H1 (cell line): Measurements from ENCODE around the gene ZNF516. TPM values are rescaled to one million over a fixed set of nuclear protein-coding genes. Genes with fewer than 3 reads are reported as not detected.

Source experiments
- CTCF ChIA-PET: fragments of 300-600 bp; sonication (Branson Sonifier 250); formaldehyde crosslinking; loops from one replicate; lab custom pipeline; 2021; ENCODE audit not compliant: partially characterized antibody; lab: Charles Lee
- POLR2A ChIA-PET: fragments of 300-600 bp; sonication (Branson Sonifier 250); formaldehyde crosslinking; loops from one replicate; lab custom pipeline; 2021; ENCODE audit warnings: inconsistent platforms; ENCODE audit not compliant: partially characterized antibody; lab: Charles Lee
- DNase-seq, 2 experiments: peaks; one replicate each; pipeline versions ENCODE4 v3.0.0 to v3.0.0-alpha.2; 2010 to 2022; ENCODE audit warnings: low spot score in 2 of 2, low read depth in 1 of 2, mixed read lengths in 1 of 2
- FAIRE-seq: peaks from 2 replicates; lab custom pipeline; 2011; peaks lifted over from hg19 to GRCh38; lab: Jason Lieb, UNC
- H2AFZ ChIP-seq: 2 replicates; pipeline ENCODE4 v1.8.1; 2012; ENCODE audit warnings: low read length, inconsistent platforms
- H2AK5ac ChIP-seq: 2 replicates; pipeline ENCODE4 v1.6.1; 2013; ENCODE audit warnings: low read depth, low read length
- H2BK120ac ChIP-seq: replicated peaks from 2 replicates; pipeline ENCODE3; 2013; ENCODE audit warnings: low read depth, low read length, inconsistent platforms
- H2BK12ac ChIP-seq: 2 replicates; pipeline ENCODE4 v1.6.1; 2013; ENCODE audit warnings: low read depth, low read length
- H2BK15ac ChIP-seq: 2 replicates; pipeline ENCODE4 v1.6.1; 2013; ENCODE audit warnings: low read length
- H2BK20ac ChIP-seq: 2 replicates; pipeline ENCODE4 v1.6.1; 2013; ENCODE audit warnings: low read length
- H2BK5ac ChIP-seq: 2 replicates; pipeline ENCODE4 v1.6.1; 2013; ENCODE audit warnings: low read depth, low read length
- H3K14ac ChIP-seq: 2 replicates; pipeline ENCODE4 v1.6.1; 2013; ENCODE audit warnings: inconsistent platforms; ENCODE audit not compliant: insufficient read length
- H3K18ac ChIP-seq: 2 replicates; pipeline ENCODE4 v1.6.1; 2013; ENCODE audit warnings: low read length; ENCODE audit errors: extremely low read depth
- H3K23ac ChIP-seq: 2 replicates; pipeline ENCODE4 v1.6.1; 2013; ENCODE audit warnings: inconsistent platforms; ENCODE audit not compliant: insufficient read length
- H3K23me2 ChIP-seq: 2 replicates; pipeline ENCODE4 v1.6.1; 2013; ENCODE audit warnings: low read depth, low read length
- H3K27ac ChIP-seq: 2 replicates; pipeline ENCODE4 v1.6.1; 2011; ENCODE audit warnings: low read depth, low read length, inconsistent platforms
- H3K27me3 ChIP-seq, 4 experiments: replicated peaks in 1 of 4; 1 replicate in 1 of 4; 2 replicates in 3 of 4; pipeline versions ENCODE4 v1.6.1 to v1.8.1; 2011 to 2013; ENCODE audit warnings: low read length in 3 of 4, mild to moderate bottlenecking in 3 of 4, inconsistent platforms in 2 of 4, mixed read lengths in 2 of 4, moderate library complexity in 1 of 4; ENCODE audit not compliant: control insufficient read depth in 3 of 4, insufficient read depth in 3 of 4; ENCODE audit errors: extremely low read depth in 1 of 4
- H3K36me3 ChIP-seq, 4 experiments: 2 replicates each; pipeline versions ENCODE4 v1.6.1 to v1.8.1; 2011 to 2013; ENCODE audit warnings: mild to moderate bottlenecking in 4 of 4, low read length in 3 of 4, moderate library complexity in 2 of 4, control low read depth in 1 of 4, inconsistent platforms in 1 of 4; ENCODE audit not compliant: insufficient read depth in 4 of 4, control insufficient read depth in 2 of 4
- H3K4ac ChIP-seq: replicated peaks from 2 replicates; pipeline ENCODE3; 2013; ENCODE audit warnings: low read length, low read depth, mixed read lengths, inconsistent platforms; ENCODE audit not compliant: insufficient read length
- H3K4me1 ChIP-seq, 4 experiments: replicated peaks in 1 of 4; 1 replicate in 1 of 4; 2 replicates in 3 of 4; pipeline versions ENCODE4 v1.6.1 to v1.8.1; 2011 to 2013; ENCODE audit warnings: low read length in 3 of 4, inconsistent platforms in 2 of 4, mixed read lengths in 1 of 4; ENCODE audit not compliant: insufficient read depth in 4 of 4, control insufficient read depth in 3 of 4
- H3K4me2 ChIP-seq, 2 experiments: 2 replicates each; pipeline versions ENCODE4 v1.6.1 to v1.8.1; 2011 to 2013; ENCODE audit warnings: low read depth in 2 of 2, low read length in 2 of 2, control low read depth in 1 of 2, inconsistent platforms in 1 of 2, mild to moderate bottlenecking in 1 of 2; ENCODE audit not compliant: insufficient read depth in 1 of 2
- H3K4me3 ChIP-seq, 4 experiments: fragments of 200-600, 300-600 bp in 1 of 4; sonication (generic), shearing (Covaris generic), sonication (Bioruptor Twin) in 1 of 4; 2 replicates each; pipeline versions ENCODE4 v1.5.1 to v1.8.1; 2011 to 2016; ENCODE audit warnings: low read length in 4 of 4, low read depth in 3 of 4, control low read depth in 2 of 4, inconsistent platforms in 2 of 4, mild to moderate bottlenecking in 2 of 4, mixed read lengths in 1 of 4, moderate library complexity in 1 of 4; ENCODE audit not compliant: insufficient read depth in 2 of 4; ENCODE audit errors: extremely low read depth in 1 of 4
- H3K56ac ChIP-seq: replicated peaks from 2 replicates; pipeline ENCODE3; 2013; ENCODE audit warnings: low read depth, mild to moderate bottlenecking, mixed read lengths, low read length, inconsistent platforms; ENCODE audit not compliant: insufficient read length
- H3K79me1 ChIP-seq: 2 replicates; pipeline ENCODE4 v1.6.1; 2013; ENCODE audit warnings: low read depth, low read length, control low read depth
- H3K79me2 ChIP-seq, 2 experiments: 2 replicates each; pipeline versions ENCODE4 v1.6.1 to v1.8.1; 2012 to 2013; ENCODE audit warnings: low read length in 2 of 2, mild to moderate bottlenecking in 2 of 2, inconsistent platforms in 1 of 2; ENCODE audit not compliant: insufficient read depth in 2 of 2, control insufficient read depth in 1 of 2
- H3K9ac ChIP-seq, 4 experiments: replicated peaks in 1 of 4; 1 replicate in 1 of 4; 2 replicates in 3 of 4; pipeline versions ENCODE4 v1.6.1 to v1.8.1; 2011 to 2013; ENCODE audit warnings: low read depth in 3 of 4, low read length in 3 of 4, control low read depth in 2 of 4, mild to moderate bottlenecking in 2 of 4, moderate library complexity in 2 of 4, inconsistent platforms in 1 of 4; ENCODE audit errors: extremely low read depth in 1 of 4
- H3K9me3 ChIP-seq, 2 experiments: 2 replicates each; pipeline versions ENCODE4 v1.6.1 to v1.8.1; 2012 to 2013; ENCODE audit warnings: mild to moderate bottlenecking in 2 of 2, moderate library complexity in 2 of 2, control low read depth in 1 of 2, inconsistent platforms in 1 of 2, low read depth in 1 of 2, low read length in 1 of 2, mixed read lengths in 1 of 2; ENCODE audit not compliant: insufficient read depth in 2 of 2
- H4K20me1 ChIP-seq, 2 experiments: replicated peaks in 1 of 2; 2 replicates each; pipeline versions ENCODE3 to v1.8.1; 2011 to 2013; ENCODE audit warnings: inconsistent platforms in 2 of 2, low read length in 2 of 2, mild to moderate bottlenecking in 1 of 2; ENCODE audit not compliant: insufficient read depth in 2 of 2, control insufficient read depth in 1 of 2
- H4K5ac ChIP-seq: 2 replicates; pipeline ENCODE4 v1.6.1; 2013; ENCODE audit warnings: low read length, low read depth, mixed read lengths, inconsistent platforms; ENCODE audit not compliant: insufficient read length
- H4K8ac ChIP-seq: 2 replicates; pipeline ENCODE4 v1.8.0; 2013; ENCODE audit warnings: mild to moderate bottlenecking, moderate library complexity, low read length, inconsistent platforms; ENCODE audit not compliant: insufficient read depth; ENCODE audit errors: extremely low read depth
- H4K91ac ChIP-seq: replicated peaks from 2 replicates; pipeline ENCODE3; 2013; ENCODE audit warnings: low read length, mixed read lengths, inconsistent platforms; ENCODE audit not compliant: insufficient read length
- BRCA1 ChIP-seq: IDR thresholded peaks from 2 replicates; pipeline ENCODE4 v1.6.1; 2012; ENCODE audit warnings: low read depth, low read length, improper control_type of control experiment
- GABPA ChIP-seq: IDR thresholded peaks from 2 replicates; pipeline ENCODE4 v1.6.1; 2011; ENCODE audit warnings: mild to moderate bottlenecking, low read length, moderate library complexity, borderline replicate concordance; ENCODE audit not compliant: insufficient read depth
- KDM4A ChIP-seq: IDR thresholded peaks from one replicate; pipeline ENCODE4 v1.7.1; 2012; ENCODE audit warnings: low read depth, mild to moderate bottlenecking, moderate library complexity, low read length, inconsistent platforms; ENCODE audit not compliant: severe bottlenecking
- NANOG ChIP-seq: IDR thresholded peaks from 2 replicates; pipeline ENCODE4 v1.6.1; 2011; ENCODE audit warnings: low read length, low read depth, mild to moderate bottlenecking, inconsistent platforms; ENCODE audit not compliant: insufficient read depth, poor library complexity, severe bottlenecking
- RBBP5 ChIP-seq: IDR thresholded peaks from 2 replicates; pipeline ENCODE4 v1.7.1; 2012; ENCODE audit warnings: low read depth, mild to moderate bottlenecking, inconsistent platforms, low read length, moderate library complexity, borderline replicate concordance
- SIX5 ChIP-seq: IDR thresholded peaks from 2 replicates; pipeline ENCODE4 v1.6.1; 2011; ENCODE audit warnings: mild to moderate bottlenecking, low read depth, low read length
- SP4 ChIP-seq: IDR thresholded peaks from 2 replicates; pipeline ENCODE4 v1.6.1; 2012; ENCODE audit warnings: low read length, inconsistent platforms
- TAF7 ChIP-seq: optimal IDR thresholded peaks from 2 replicates; pipeline ENCODE3; 2011; ENCODE audit warnings: low read depth, mild to moderate bottlenecking, inconsistent platforms, low read length, moderate library complexity, borderline replicate concordance
- whole genome bisulfite sequencing, 2 experiments: shearing (Covaris generic) in 1 of 2; methylation state at CpG; one replicate each; pipeline versions ENCODE4 v1.1.6 to v1.1.7; 2013 to 2015; ENCODE audit warnings: low lambda C conversion rate in 2 of 2, mixed read lengths in 2 of 2, inconsistent platforms in 1 of 2, low coverage in 1 of 2, missing lambda C conversion rate in 1 of 2; ENCODE audit not compliant: insufficient replicate concordance in 2 of 2, insufficient coverage in 1 of 2, insufficient read length in 1 of 2; ENCODE audit errors: extremely low coverage in 1 of 2, missing lambda C conversion rate in 1 of 2; 5-methylcytosine and 5-hydroxymethylcytosine counted together
- polyA plus RNA-seq, 7 experiments: library from polyadenylated mRNA; depleted of rRNA in 3 of 7; stranded (reverse) in 5 of 7; unstranded in 2 of 7; fragments of >200 nt in 5 of 7; fragments of 200-250 nt in 2 of 7; gene quantifications; 1 replicate in 5 of 7; 2 replicates in 1 of 7; 4 replicates in 1 of 7; pipeline versions ENCODE4 v1.2.1 to v1.2.3, GENCODE V29; 2011 to 2013; ENCODE audit warnings: missing spikeins in 2 of 7, mixed read lengths in 2 of 7
- total RNA-seq: library from RNA; stranded (reverse); fragmentation: NEBNext Ultra II Directional; extraction: Animal tissue kit (Norgen Biotek cat#: 25700); gene quantifications from 2 replicates; pipeline ENCODE4 v1.2.1, GENCODE V29; 2021
- TF ChIP-seq, protein P1 (sequence below): IDR thresholded peaks from 2 replicates; pipeline ENCODE4 v1.6.1; 2012; ENCODE audit warnings: inconsistent platforms
- TF ChIP-seq, protein P2 (sequence below): IDR thresholded peaks from 2 replicates; pipeline ENCODE4 v1.6.1; 2011; ENCODE audit warnings: low read depth, mild to moderate bottlenecking, low read length; ENCODE audit not compliant: insufficient read depth
- TF ChIP-seq, protein P3 (sequence below): IDR thresholded peaks from 2 replicates; pipeline ENCODE4 v1.6.1; 2011; ENCODE audit warnings: low read length, improper control_type of control experiment

Gene ZNF516
- total and polyA plus RNA-seq, 2 of the 8 experiments (the other 6 are each of a cell fraction or from before 2014, with no cell fraction given) = 7.3 to 17.0 TPM

DNA sequence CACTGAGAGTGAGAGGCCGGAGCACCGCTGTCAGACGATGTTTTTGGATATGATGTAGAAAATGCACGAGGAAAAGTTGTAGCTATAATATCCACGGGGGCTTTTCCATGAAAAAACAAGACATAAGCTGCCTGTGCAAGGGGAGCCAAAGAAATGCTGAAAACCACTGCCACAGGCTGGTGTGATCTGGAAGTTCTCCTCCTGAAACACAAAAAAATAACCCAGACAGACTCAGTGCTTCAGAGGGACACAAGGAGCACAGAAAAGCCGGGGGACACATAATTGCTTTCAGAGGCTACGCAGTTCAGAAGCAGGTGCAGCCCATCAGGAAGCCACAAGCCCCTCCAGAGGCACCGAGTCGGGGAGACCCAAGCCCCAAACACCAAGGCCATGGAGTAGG, 98.2 kb downstream of the ZNF516 start:
- Histone ChIP-seq H3K18ac (no peak overlapping the region), H3K36me3 (no peaks in the 10 kb centered on the region), H3K23me2 (no peaks in the 10 kb centered on the region), H2AFZ (no peak overlapping the region), H4K20me1 (no peaks in the 10 kb centered on the region), H3K27ac (no peak overlapping the region), H2BK20ac (no peak overlapping the region), H3K23ac (no peak overlapping the region), H2BK12ac (no peak overlapping the region), H2BK15ac (no peak overlapping the region; the same call in 1 of the 2 replicates), H3K4me3 (no peak overlapping the region), H3K14ac (no peak overlapping the region), H3K79me1 (peaks cover under 1% of the 10 kb centered on the region; the same call in 1 of the 2 replicates), H2AK5ac (no peak overlapping the region), H3K9ac (no peak overlapping the region), H4K91ac (no peak overlapping the region), H4K5ac (no peak overlapping the region), H3K4me2 (no peak overlapping the region), H3K79me2 (peaks cover 0 to 4% of the 10 kb centered on the region in 2 experiments; a peak in 1 of 4 replicates), H2BK5ac (no peak overlapping the region), H2BK120ac (no peak overlapping the region), H3K9me3 (no peaks in the 10 kb centered on the region), H4K8ac (no peak overlapping the region), H3K4ac (no peak overlapping the region), H3K4me1 (peaks cover 0 to 4% (median 1%) of the 10 kb centered on the region in 4 experiments; a peak in 5 of 7 replicates), H3K56ac (no peak overlapping the region), H3K27me3 (no peaks in the 10 kb centered on the region)
- 90% methylated on average over 8 of the region's 9 CpGs; no CpG with 5 or more reads in 1 of the 2 experiments for WGBS, 2 experiments
- DNase-seq (no peak), FAIRE-seq (no peak)
- ChIA-PET CTCF (interaction anchor here (1.1 to 7.4 kb wide), 14 partner anchors 9 to 312 kb away, joined by 3 to 71 read pairs (median 4); no protein-coding TSS in a partner anchor), POLR2A (no interaction called here)
- no peak for TF ChIP-seq BRCA1
- no peak for TF ChIP-seq KDM4A
- TF ChIP-seq RBBP5 = no peak
- TF ChIP-seq, protein P1, sequence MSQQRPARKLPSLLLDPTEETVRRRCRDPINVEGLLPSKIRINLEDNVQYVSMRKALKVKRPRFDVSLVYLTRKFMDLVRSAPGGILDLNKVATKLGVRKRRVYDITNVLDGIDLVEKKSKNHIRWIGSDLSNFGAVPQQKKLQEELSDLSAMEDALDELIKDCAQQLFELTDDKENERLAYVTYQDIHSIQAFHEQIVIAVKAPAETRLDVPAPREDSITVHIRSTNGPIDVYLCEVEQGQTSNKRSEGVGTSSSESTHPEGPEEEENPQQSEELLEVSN = no peak
- TF ChIP-seq SIX5 = no peak
- TF ChIP-seq, protein P2, sequence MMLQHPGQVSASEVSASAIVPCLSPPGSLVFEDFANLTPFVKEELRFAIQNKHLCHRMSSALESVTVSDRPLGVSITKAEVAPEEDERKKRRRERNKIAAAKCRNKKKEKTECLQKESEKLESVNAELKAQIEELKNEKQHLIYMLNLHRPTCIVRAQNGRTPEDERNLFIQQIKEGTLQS = no peak
- no peak for TF ChIP-seq TAF7
- TF ChIP-seq SP4 = no peak
- TF ChIP-seq, protein P3, sequence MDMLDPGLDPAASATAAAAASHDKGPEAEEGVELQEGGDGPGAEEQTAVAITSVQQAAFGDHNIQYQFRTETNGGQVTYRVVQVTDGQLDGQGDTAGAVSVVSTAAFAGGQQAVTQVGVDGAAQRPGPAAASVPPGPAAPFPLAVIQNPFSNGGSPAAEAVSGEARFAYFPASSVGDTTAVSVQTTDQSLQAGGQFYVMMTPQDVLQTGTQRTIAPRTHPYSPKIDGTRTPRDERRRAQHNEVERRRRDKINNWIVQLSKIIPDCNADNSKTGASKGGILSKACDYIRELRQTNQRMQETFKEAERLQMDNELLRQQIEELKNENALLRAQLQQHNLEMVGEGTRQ = no peak
- TF ChIP-seq NANOG = no peak
- TF ChIP-seq GABPA = no peak
